Esophagus muscularis mucosa (tissue), 4 donors: ENCODE measurements around the gene KRTAP24-1.

Source experiments
- EP300 ChIP-seq: sonication (generic); formaldehyde crosslinking; IDR thresholded peaks from one replicate; pipeline ENCODE4 v1.6.1; 2017; ENCODE audit warnings: antibody characterized with exemption
- POLR2A ChIP-seq: fragments of 450-650 bp; IDR thresholded peaks from one replicate; pipeline ENCODE4 v1.6.1; 2017; ENCODE audit warnings: antibody characterized with exemption, moderate library complexity, mild to moderate bottlenecking, low read depth
- POLR2AphosphoS5 ChIP-seq, 2 donors: sonication (generic); formaldehyde crosslinking; IDR thresholded peaks; one replicate each; pipeline ENCODE4 v1.6.1; 2017; ENCODE audit warnings: antibody characterized with exemption in 2 of 2
- TF ChIP-seq, protein P1 (sequence below), 3 experiments: fragments of 200-600 bp in 2 of 3; fragments of 450-650 bp in 1 of 3; sonication (generic) in 2 of 3; IDR thresholded peaks; one replicate each; pipeline ENCODE4 v1.5.1; 2017 to 2019; ENCODE audit warnings: antibody characterized with exemption in 3 of 3, mild to moderate bottlenecking in 2 of 3, moderate library complexity in 1 of 3

DNA sequence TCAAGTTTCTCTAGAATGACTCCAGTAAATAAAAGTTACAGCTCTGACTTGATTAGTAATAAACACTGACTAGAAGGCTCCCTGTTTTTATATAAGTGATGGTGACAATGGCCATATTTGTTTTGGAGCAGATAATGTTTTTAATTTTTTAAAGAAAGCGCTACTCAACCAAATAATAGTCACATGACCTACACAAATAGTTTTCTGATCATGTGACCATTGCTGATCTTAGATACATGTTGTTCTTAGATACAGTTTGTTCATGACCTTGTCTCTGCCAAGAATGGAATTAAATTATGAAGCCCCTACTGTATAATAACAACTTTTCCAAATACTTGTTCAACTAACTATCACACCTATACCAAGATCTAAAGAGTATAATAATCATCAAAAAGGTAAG lies 44.6 kb downstream of the KRTAP24-1 start:
- TF ChIP-seq, protein P1, sequence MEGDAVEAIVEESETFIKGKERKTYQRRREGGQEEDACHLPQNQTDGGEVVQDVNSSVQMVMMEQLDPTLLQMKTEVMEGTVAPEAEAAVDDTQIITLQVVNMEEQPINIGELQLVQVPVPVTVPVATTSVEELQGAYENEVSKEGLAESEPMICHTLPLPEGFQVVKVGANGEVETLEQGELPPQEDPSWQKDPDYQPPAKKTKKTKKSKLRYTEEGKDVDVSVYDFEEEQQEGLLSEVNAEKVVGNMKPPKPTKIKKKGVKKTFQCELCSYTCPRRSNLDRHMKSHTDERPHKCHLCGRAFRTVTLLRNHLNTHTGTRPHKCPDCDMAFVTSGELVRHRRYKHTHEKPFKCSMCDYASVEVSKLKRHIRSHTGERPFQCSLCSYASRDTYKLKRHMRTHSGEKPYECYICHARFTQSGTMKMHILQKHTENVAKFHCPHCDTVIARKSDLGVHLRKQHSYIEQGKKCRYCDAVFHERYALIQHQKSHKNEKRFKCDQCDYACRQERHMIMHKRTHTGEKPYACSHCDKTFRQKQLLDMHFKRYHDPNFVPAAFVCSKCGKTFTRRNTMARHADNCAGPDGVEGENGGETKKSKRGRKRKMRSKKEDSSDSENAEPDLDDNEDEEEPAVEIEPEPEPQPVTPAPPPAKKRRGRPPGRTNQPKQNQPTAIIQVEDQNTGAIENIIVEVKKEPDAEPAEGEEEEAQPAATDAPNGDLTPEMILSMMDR (IDR thresholded peaks at IDR 0.05), result no peak
- TF ChIP-seq POLR2A (no peak), POLR2AphosphoS5 (IDR thresholded peaks at IDR 0.05) (no peak), EP300 (no peak)
